Right atrium auricular region (tissue), 2 donors: ENCODE results near the gene DENND1A. TPM values are rescaled to one million over a fixed set of nuclear protein-coding genes. Genes with fewer than 3 reads are reported as not detected.

Experiments used
- DNase-seq: peaks from one replicate; pipeline ENCODE4 v3.0.0-alpha.2; 2019; ENCODE audit warnings: low spot score
- H3K27ac ChIP-seq, 2 donors: fragments of 200-600 bp; sonication (generic); 1 replicate in 1 of 2; 2 replicates in 1 of 2; pipeline ENCODE4 v1.5.1; 2016 to 2019
- H3K27me3 ChIP-seq, 2 donors: fragments of 200-600 bp; sonication (generic); one replicate each; pipeline versions ENCODE4 v1.5.1 to v1.6.0; 2017 to 2019
- H3K36me3 ChIP-seq: fragments of 200-600 bp; sonication (generic); one replicate; pipeline ENCODE4 v1.5.1; 2016
- H3K4me1 ChIP-seq, 2 donors: fragments of 200-600 bp; sonication (generic); one replicate each; pipeline versions ENCODE4 v1.5.1 to v1.6.0; 2017 to 2019
- H3K4me3 ChIP-seq, 2 donors: fragments of 200-600 bp; sonication (generic); 1 replicate in 1 of 2; 2 replicates in 1 of 2; pipeline ENCODE4 v1.5.1; 2017 to 2019; ENCODE audit warnings: mild to moderate bottlenecking in 1 of 2, moderate library complexity in 1 of 2
- H3K9me3 ChIP-seq, 2 donors: fragments of 200-600 bp; sonication (generic); one replicate each; pipeline ENCODE4 v1.5.1; 2019
- CTCF ChIP-seq, 2 donors: fragments of 200-600 bp; sonication (generic); IDR thresholded peaks; one replicate each; pipeline ENCODE4 v1.5.1; 2019; ENCODE audit warnings: antibody characterized with exemption in 2 of 2
- total RNA-seq, 2 donors: library from RNA; depleted of rRNA; stranded (reverse); fragments of >200 nt; gene quantifications; one replicate each; pipeline ENCODE4 v1.1.0, GENCODE V29; 2016

The DENND1A gene
- total RNA-seq, 2 donors from 2014 or later: 14.9 to 23.6 TPM

- no peak for DNase-seq
- no peaks in the 10 kb centered on the region for H3K36me3 ChIP-seq
- no peak overlapping the region for H3K27ac ChIP-seq
- TF ChIP-seq CTCF (IDR thresholded peaks at IDR 0.05): no peak
- H3K9me3 ChIP-seq: no peaks in the 10 kb centered on the region
- H3K27me3 ChIP-seq: no peaks in the 10 kb centered on the region
- H3K4me3 ChIP-seq: no peak overlapping the region
- H3K4me1 ChIP-seq: peaks cover 0 to 14% of the 10 kb centered on the region in 2 donors
These were observed 251.7 kb downstream of the DENND1A start for GRCh38 chr9:123678038-123678877.

GRCh38 chr9:123676869-123677268 lies 253.1 kb downstream of the DENND1A start:
- Histone ChIP-seq H3K9me3 (peaks cover 0 to 5% of the 10 kb centered on the region in 2 donors), H3K4me3 (no peak overlapping the region), H3K27me3 (no peaks in the 10 kb centered on the region), H3K27ac (no peak overlapping the region), H3K4me1 (peaks cover 0 to 14% of the 10 kb centered on the region in 2 donors), H3K36me3 (no peaks in the 10 kb centered on the region)
- no peak for DNase-seq
- TF ChIP-seq CTCF (IDR thresholded peaks at IDR 0.05): no peak

- H3K27ac ChIP-seq: no peak overlapping the region
- no peaks in the 10 kb centered on the region for H3K27me3 ChIP-seq
- TF ChIP-seq CTCF (IDR thresholded peaks at IDR 0.05): no peak
- peaks cover 0 to 17% of the 10 kb centered on the region in 2 donors for H3K9me3 ChIP-seq
- H3K4me1 ChIP-seq: no peaks in the 10 kb centered on the region
- no peaks in the 10 kb centered on the region for H3K36me3 ChIP-seq
- no peak for DNase-seq
- H3K4me3 ChIP-seq: no peak overlapping the region
These were observed 260.6 kb downstream of the DENND1A start for GRCh38 chr9:123669346-123669745.

- Histone ChIP-seq H3K27ac (no peak overlapping the region), H3K4me1 (no peaks in the 10 kb centered on the region), H3K9me3 (peaks cover 0 to 29% of the 10 kb centered on the region in 2 donors), H3K36me3 (peaks cover 10% of the 10 kb centered on the region), H3K27me3 (no peaks in the 10 kb centered on the region), H3K4me3 (no peak overlapping the region)
- no peak for TF ChIP-seq CTCF (IDR thresholded peaks at IDR 0.05)
- DNase-seq: no peak
These were observed 266.4 kb downstream of the DENND1A start for GRCh38 chr9:123663529-123663928.

GRCh38 chr9:123662057-123662776 lies 267.7 kb downstream of the DENND1A start:
- peaks cover 0 to 29% of the 10 kb centered on the region in 2 donors for H3K9me3 ChIP-seq
- TF ChIP-seq CTCF (IDR thresholded peaks at IDR 0.05): no peak
- no peak for DNase-seq

More at GRCh38 chr9:123662057-123662776, 267.7 kb downstream of the DENND1A start:
- Histone ChIP-seq H3K4me3 (no peak overlapping the region), H3K27ac (no peak overlapping the region), H3K4me1 (no peaks in the 10 kb centered on the region), H3K36me3 (peaks cover 10% of the 10 kb centered on the region), H3K27me3 (no peaks in the 10 kb centered on the region)
